SK-N-SH (cell line): Measurements from ENCODE around the gene GAS6.

Source experiments
- EP300 ChIP-seq, 2 experiments: IDR thresholded peaks; 2 replicates each; pipeline versions ENCODE4 v1.4.0 to v1.6.1; 2012; ENCODE audit warnings: borderline replicate concordance in 1 of 2, low read depth in 1 of 2, low read length in 1 of 2
- MXI1 ChIP-seq: IDR thresholded peaks from 2 replicates; pipeline ENCODE4 v1.6.1; 2012; ENCODE audit warnings: mild to moderate bottlenecking, low read depth, low read length, improper control_type of control experiment
- POLR2AphosphoS5 ChIP-seq: IDR thresholded peaks from 2 replicates; pipeline ENCODE4 v1.6.1; 2012; ENCODE audit warnings: low read depth, low read length
- RAD21 ChIP-seq: IDR thresholded peaks from 2 replicates; pipeline ENCODE4 v1.6.1; 2012; ENCODE audit warnings: mild to moderate bottlenecking, low read length
- RFX5 ChIP-seq: IDR thresholded peaks from 2 replicates; pipeline ENCODE4 v1.6.1; 2012; ENCODE audit warnings: mild to moderate bottlenecking, improper control_type of control experiment, low read length
- TAF1 ChIP-seq: IDR thresholded peaks from 2 replicates; pipeline ENCODE4 v1.6.1; 2012; ENCODE audit warnings: low read depth, mild to moderate bottlenecking, low read length, moderate library complexity, borderline replicate concordance
- TEAD4 ChIP-seq: IDR thresholded peaks from 2 replicates; pipeline ENCODE4 v1.4.0; 2012; ENCODE audit warnings: mild to moderate bottlenecking, borderline replicate concordance; ENCODE audit not compliant: insufficient read depth
- TF ChIP-seq, protein P1 (sequence below): fragments of 150-350 bp; IDR thresholded peaks from 2 replicates; pipeline ENCODE4 v1.6.1; 2017; ENCODE audit warnings: antibody characterized with exemption, low read length, low read depth, borderline replicate concordance
- TF ChIP-seq, protein P2 (sequence below): fragments of 200-600 bp; sonication (generic); IDR thresholded peaks from 2 replicates; pipeline ENCODE4 v1.6.1; 2017; ENCODE audit warnings: antibody characterized with exemption, mild to moderate bottlenecking, moderate library complexity
- TF ChIP-seq, protein P3 (sequence below): IDR thresholded peaks from 2 replicates; pipeline ENCODE4 v1.4.0; 2012; ENCODE audit warnings: low read depth, borderline replicate concordance
- TF ChIP-seq, protein P4 (sequence below): IDR thresholded peaks from 2 replicates; pipeline ENCODE4 v1.4.0; 2012; ENCODE audit warnings: low read depth

DNA sequence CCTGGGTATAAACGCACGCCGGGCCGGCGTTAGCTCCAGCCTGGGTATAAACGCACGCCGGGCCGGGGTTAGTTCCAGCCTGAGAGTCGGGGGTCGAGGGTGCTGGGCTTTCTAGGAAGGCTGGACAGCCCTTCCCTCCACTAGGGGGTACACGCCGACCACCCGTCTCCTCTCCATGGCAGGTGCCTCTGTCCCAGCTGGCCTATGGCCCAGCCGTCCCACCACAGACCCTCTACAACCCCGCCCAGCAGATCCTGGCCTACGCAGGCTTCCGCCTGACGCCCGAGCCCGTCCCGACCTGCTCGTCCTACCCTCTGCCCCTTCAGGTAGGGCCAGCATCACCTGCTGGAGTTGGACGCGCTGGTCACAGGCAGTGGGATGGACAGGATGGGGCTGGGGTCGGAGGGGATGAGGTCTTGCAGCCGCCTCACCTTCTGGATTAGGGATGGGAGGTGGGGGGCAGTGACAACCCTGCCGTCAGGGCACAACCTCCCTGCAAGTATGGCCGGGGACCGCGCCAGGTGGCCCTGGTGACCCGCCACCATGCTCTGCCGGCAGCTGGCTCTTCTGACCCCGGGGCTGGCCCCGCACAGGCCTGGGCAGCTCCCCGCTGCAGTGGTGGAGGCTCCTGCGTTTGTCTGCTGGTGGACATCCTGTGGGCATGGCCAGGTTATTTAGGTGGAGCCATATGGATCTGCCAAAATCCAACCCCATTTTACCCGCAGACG is 59.0 kb downstream of the GAS6 start:
- TF ChIP-seq, protein P1, sequence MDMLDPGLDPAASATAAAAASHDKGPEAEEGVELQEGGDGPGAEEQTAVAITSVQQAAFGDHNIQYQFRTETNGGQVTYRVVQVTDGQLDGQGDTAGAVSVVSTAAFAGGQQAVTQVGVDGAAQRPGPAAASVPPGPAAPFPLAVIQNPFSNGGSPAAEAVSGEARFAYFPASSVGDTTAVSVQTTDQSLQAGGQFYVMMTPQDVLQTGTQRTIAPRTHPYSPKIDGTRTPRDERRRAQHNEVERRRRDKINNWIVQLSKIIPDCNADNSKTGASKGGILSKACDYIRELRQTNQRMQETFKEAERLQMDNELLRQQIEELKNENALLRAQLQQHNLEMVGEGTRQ: no peak
- TF ChIP-seq, protein P2, sequence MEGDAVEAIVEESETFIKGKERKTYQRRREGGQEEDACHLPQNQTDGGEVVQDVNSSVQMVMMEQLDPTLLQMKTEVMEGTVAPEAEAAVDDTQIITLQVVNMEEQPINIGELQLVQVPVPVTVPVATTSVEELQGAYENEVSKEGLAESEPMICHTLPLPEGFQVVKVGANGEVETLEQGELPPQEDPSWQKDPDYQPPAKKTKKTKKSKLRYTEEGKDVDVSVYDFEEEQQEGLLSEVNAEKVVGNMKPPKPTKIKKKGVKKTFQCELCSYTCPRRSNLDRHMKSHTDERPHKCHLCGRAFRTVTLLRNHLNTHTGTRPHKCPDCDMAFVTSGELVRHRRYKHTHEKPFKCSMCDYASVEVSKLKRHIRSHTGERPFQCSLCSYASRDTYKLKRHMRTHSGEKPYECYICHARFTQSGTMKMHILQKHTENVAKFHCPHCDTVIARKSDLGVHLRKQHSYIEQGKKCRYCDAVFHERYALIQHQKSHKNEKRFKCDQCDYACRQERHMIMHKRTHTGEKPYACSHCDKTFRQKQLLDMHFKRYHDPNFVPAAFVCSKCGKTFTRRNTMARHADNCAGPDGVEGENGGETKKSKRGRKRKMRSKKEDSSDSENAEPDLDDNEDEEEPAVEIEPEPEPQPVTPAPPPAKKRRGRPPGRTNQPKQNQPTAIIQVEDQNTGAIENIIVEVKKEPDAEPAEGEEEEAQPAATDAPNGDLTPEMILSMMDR: no peak
- TF ChIP-seq RFX5 (no peak), RAD21 (no peak), POLR2AphosphoS5 (no peak), MXI1 (no peak), TAF1 (no peak), EP300 (IDR thresholded peaks at IDR 0.05; ENCODE audit: borderline replicate concordance in 1 of 2, low read depth in 1 of 2, low read length in 1 of 2) (no peak), TEAD4 (no peak)
- TF ChIP-seq, protein P3, sequence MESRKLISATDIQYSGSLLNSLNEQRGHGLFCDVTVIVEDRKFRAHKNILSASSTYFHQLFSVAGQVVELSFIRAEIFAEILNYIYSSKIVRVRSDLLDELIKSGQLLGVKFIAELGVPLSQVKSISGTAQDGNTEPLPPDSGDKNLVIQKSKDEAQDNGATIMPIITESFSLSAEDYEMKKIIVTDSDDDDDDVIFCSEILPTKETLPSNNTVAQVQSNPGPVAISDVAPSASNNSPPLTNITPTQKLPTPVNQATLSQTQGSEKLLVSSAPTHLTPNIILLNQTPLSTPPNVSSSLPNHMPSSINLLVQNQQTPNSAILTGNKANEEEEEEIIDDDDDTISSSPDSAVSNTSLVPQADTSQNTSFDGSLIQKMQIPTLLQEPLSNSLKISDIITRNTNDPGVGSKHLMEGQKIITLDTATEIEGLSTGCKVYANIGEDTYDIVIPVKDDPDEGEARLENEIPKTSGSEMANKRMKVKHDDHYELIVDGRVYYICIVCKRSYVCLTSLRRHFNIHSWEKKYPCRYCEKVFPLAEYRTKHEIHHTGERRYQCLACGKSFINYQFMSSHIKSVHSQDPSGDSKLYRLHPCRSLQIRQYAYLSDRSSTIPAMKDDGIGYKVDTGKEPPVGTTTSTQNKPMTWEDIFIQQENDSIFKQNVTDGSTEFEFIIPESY: no peak
- TF ChIP-seq, protein P4, sequence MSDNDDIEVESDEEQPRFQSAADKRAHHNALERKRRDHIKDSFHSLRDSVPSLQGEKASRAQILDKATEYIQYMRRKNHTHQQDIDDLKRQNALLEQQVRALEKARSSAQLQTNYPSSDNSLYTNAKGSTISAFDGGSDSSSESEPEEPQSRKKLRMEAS: no peak
